Nephron progenitor cell (in vitro differentiated cells): Measurements from ENCODE around the gene KIF6.
"Not testable (repeated sequence)": the region's sequence is repeated elsewhere in the genome, so short reads cannot be mapped to it uniquely, and the experiment has no call there.

Experiments used
- DNase-seq: peaks from one replicate; pipeline ENCODE4 v3.0.0; 2021
- H3K27ac Mint-ChIP-seq: 2 replicates; pipeline ENCODE4 v1.8.0; 2021; ENCODE audit warnings: mild to moderate bottlenecking, moderate library complexity, mixed read lengths
- H3K27me3 Mint-ChIP-seq: 2 replicates; pipeline ENCODE4 v1.8.0; 2021; ENCODE audit warnings: mild to moderate bottlenecking, low read depth, mixed read lengths; ENCODE audit not compliant: poor library complexity
- H3K36me3 Mint-ChIP-seq: 2 replicates; pipeline ENCODE4 v1.8.0; 2021; ENCODE audit warnings: low read depth, mixed read lengths
- H3K4me1 Mint-ChIP-seq: 2 replicates; pipeline ENCODE4 v1.8.0; 2021; ENCODE audit warnings: mixed read lengths
- H3K4me3 Mint-ChIP-seq: 2 replicates; pipeline ENCODE4 v1.8.0; 2021; ENCODE audit warnings: mild to moderate bottlenecking, moderate library complexity, mixed read lengths
- H3K9me3 Mint-ChIP-seq: 2 replicates; pipeline ENCODE4 v1.8.0; 2021; ENCODE audit warnings: mild to moderate bottlenecking, moderate library complexity, mixed read lengths
- CTCF ChIP-seq: fragments of 200-600 bp; sonication (generic); IDR thresholded peaks from 2 replicates; pipeline ENCODE4 v1.5.0; 2021; ENCODE audit warnings: antibody characterized with exemption

The KIF6 gene

GRCh38 chr6:39484276-39484675, 240.9 kb downstream of the KIF6 start:
- DNase-seq, result no peak
- TF ChIP-seq CTCF, result no peak
- Mint-ChIP-seq H3K27me3 (no peaks in the 10 kb centered on the region), H3K4me1 (peaks cover 4% of the 10 kb centered on the region), H3K9me3 (peaks cover 16% of the 10 kb centered on the region), H3K4me3 (no peak overlapping the region), H3K27ac (no peak overlapping the region), H3K36me3 (no peaks in the 10 kb centered on the region)

- not testable (repeated sequence) for H3K27me3 Mint-ChIP-seq, H3K27ac Mint-ChIP-seq, H3K4me3 Mint-ChIP-seq, H3K4me1 Mint-ChIP-seq, DNase-seq, H3K36me3 Mint-ChIP-seq
- H3K9me3 Mint-ChIP-seq, result peaks cover 32% of the 10 kb centered on the region
These were observed 245.4 kb downstream of the KIF6 start for GRCh38 chr6:39479819-39480218.

- no peak for DNase-seq
- Mint-ChIP-seq H3K27ac (no peak overlapping the region), H3K36me3 (no peaks in the 10 kb centered on the region), H3K27me3 (peaks cover 4% of the 10 kb centered on the region), H3K4me1 (no peaks in the 10 kb centered on the region), H3K9me3 (peaks cover 32% of the 10 kb centered on the region), H3K4me3 (no peak overlapping the region)
- TF ChIP-seq CTCF, result no peak
These were observed 248.5 kb downstream of the KIF6 start for GRCh38 chr6:39476670-39477069.

- Mint-ChIP-seq H3K36me3 (no peaks in the 10 kb centered on the region), H3K4me3 (no peak overlapping the region), H3K9me3 (peaks cover 32% of the 10 kb centered on the region), H3K4me1 (peaks cover 4% of the 10 kb centered on the region), H3K27me3 (peaks cover 4% of the 10 kb centered on the region), H3K27ac (no peak overlapping the region)
- DNase-seq, result no peak
- no peak for TF ChIP-seq CTCF
These were observed 249.1 kb downstream of the KIF6 start for GRCh38 chr6:39476151-39476550.

GRCh38 chr6:39471954-39472659, 253.1 kb downstream of the KIF6 start:
- Mint-ChIP-seq H3K27me3 (peaks cover 2% of the 10 kb centered on the region), H3K4me1 (peaks cover 22% of the 10 kb centered on the region), H3K4me3 (no peak overlapping the region), H3K9me3 (peaks cover 13% of the 10 kb centered on the region), H3K36me3 (peaks cover 5% of the 10 kb centered on the region), H3K27ac (no peak overlapping the region)
- TF ChIP-seq CTCF, result no peak
- no peak for DNase-seq

- peaks cover 28% of the 10 kb centered on the region for H3K4me1 Mint-ChIP-seq
- TF ChIP-seq CTCF, result no peak
- H3K27ac Mint-ChIP-seq, result peak overlapping the region; percentile 87
- H3K9me3 Mint-ChIP-seq, result peaks cover 12% of the 10 kb centered on the region
- peaks cover 5% of the 10 kb centered on the region for H3K27me3 Mint-ChIP-seq
- DNase-seq, result no peak
- H3K4me3 Mint-ChIP-seq, result no peak overlapping the region
- peaks cover 5% of the 10 kb centered on the region for H3K36me3 Mint-ChIP-seq
These were observed 254.7 kb downstream of the KIF6 start for GRCh38 chr6:39470506-39470905.
